PC-3 (cell line): ENCODE results near the gene SFI1.

ENCODE experiments used
- EZH2 ChIP-seq: fragments of 300-600 bp; sonication (generic); IDR thresholded peaks from one replicate; pipeline ENCODE4 v1.6.1; 2017; ENCODE audit warnings: antibody characterized with exemption, mild to moderate bottlenecking, low read length; ENCODE audit not compliant: unreplicated experiment
- EZH2phosphoT487 ChIP-seq: fragments of 300-600 bp; sonication (generic); IDR thresholded peaks from 2 replicates; pipeline ENCODE4 v1.6.1; 2018; ENCODE audit warnings: mild to moderate bottlenecking, antibody characterized with exemption, low read length, borderline replicate concordance
- TF ChIP-seq, protein P1 (sequence below): fragments of 300-600 bp; sonication (generic); conservative IDR thresholded peaks from 2 replicates; pipeline ENCODE4 v1.5.1; 2017; ENCODE audit warnings: antibody characterized with exemption, low read depth, mild to moderate bottlenecking, low read length

GRCh38 chr22:31585161-31585859 is 89.0 kb downstream of the SFI1 start:
- TF ChIP-seq, protein P1, sequence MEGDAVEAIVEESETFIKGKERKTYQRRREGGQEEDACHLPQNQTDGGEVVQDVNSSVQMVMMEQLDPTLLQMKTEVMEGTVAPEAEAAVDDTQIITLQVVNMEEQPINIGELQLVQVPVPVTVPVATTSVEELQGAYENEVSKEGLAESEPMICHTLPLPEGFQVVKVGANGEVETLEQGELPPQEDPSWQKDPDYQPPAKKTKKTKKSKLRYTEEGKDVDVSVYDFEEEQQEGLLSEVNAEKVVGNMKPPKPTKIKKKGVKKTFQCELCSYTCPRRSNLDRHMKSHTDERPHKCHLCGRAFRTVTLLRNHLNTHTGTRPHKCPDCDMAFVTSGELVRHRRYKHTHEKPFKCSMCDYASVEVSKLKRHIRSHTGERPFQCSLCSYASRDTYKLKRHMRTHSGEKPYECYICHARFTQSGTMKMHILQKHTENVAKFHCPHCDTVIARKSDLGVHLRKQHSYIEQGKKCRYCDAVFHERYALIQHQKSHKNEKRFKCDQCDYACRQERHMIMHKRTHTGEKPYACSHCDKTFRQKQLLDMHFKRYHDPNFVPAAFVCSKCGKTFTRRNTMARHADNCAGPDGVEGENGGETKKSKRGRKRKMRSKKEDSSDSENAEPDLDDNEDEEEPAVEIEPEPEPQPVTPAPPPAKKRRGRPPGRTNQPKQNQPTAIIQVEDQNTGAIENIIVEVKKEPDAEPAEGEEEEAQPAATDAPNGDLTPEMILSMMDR, result no peak
- no peak for TF ChIP-seq EZH2phosphoT487
- no peak for TF ChIP-seq EZH2
